GM06990 (cell line): Measurements from ENCODE around the gene BUD13.

Experiments
- DNase-seq: peaks from one replicate; pipeline ENCODE4 v3.0.0-alpha.2; 2011; ENCODE audit not compliant: insufficient read length; ENCODE audit errors: extremely low read depth
- H3K27me3 ChIP-seq: replicated peaks from 2 replicates; pipeline ENCODE4 v1.6.0; 2011; ENCODE audit warnings: low read length; ENCODE audit not compliant: control insufficient read depth, insufficient read depth
- H3K36me3 ChIP-seq: 2 replicates; pipeline ENCODE4 v1.5.1; 2011; ENCODE audit warnings: low read length; ENCODE audit not compliant: control insufficient read depth, insufficient read depth
- H3K4me3 ChIP-seq: replicated peaks from 2 replicates; pipeline ENCODE4 v1.5.1; 2011; ENCODE audit warnings: low read depth, mild to moderate bottlenecking, control low read depth, low read length
- TF ChIP-seq, protein P1 (sequence below): IDR thresholded peaks from 2 replicates; pipeline ENCODE4 v1.5.1; 2011; ENCODE audit warnings: low read length, control low read depth, mild to moderate bottlenecking, inconsistent platforms; ENCODE audit not compliant: insufficient read depth, poor library complexity, severe bottlenecking

BUD13 gene

DNA sequence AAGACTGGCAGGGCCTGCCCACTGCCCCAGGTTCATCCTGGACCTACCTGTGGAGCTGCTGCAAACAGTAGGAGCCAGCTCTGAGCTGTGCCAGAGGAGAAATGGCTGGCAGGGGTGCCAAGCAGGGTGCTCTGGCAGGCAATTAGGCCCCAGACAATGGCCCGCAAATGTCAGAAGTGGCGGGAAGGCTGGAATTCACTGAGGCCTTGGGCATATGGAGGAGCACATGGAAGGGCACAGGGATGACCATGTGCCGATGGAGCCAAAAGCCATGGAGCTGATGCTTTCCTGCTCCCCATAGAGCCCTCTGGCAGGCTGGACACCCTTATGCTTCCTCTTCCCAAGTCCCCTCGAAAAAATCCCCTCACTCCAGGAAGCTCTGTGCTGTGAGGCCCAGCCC lies 62.0 kb downstream of the BUD13 start:
- Histone ChIP-seq H3K36me3 (no peaks in the 10 kb centered on the region), H3K4me3 (no peak overlapping the region), H3K27me3 (no peaks in the 10 kb centered on the region; the same call in 1 of the 2 replicates)
- no peak for DNase-seq
- TF ChIP-seq, protein P1, sequence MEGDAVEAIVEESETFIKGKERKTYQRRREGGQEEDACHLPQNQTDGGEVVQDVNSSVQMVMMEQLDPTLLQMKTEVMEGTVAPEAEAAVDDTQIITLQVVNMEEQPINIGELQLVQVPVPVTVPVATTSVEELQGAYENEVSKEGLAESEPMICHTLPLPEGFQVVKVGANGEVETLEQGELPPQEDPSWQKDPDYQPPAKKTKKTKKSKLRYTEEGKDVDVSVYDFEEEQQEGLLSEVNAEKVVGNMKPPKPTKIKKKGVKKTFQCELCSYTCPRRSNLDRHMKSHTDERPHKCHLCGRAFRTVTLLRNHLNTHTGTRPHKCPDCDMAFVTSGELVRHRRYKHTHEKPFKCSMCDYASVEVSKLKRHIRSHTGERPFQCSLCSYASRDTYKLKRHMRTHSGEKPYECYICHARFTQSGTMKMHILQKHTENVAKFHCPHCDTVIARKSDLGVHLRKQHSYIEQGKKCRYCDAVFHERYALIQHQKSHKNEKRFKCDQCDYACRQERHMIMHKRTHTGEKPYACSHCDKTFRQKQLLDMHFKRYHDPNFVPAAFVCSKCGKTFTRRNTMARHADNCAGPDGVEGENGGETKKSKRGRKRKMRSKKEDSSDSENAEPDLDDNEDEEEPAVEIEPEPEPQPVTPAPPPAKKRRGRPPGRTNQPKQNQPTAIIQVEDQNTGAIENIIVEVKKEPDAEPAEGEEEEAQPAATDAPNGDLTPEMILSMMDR: no peak

DNA sequence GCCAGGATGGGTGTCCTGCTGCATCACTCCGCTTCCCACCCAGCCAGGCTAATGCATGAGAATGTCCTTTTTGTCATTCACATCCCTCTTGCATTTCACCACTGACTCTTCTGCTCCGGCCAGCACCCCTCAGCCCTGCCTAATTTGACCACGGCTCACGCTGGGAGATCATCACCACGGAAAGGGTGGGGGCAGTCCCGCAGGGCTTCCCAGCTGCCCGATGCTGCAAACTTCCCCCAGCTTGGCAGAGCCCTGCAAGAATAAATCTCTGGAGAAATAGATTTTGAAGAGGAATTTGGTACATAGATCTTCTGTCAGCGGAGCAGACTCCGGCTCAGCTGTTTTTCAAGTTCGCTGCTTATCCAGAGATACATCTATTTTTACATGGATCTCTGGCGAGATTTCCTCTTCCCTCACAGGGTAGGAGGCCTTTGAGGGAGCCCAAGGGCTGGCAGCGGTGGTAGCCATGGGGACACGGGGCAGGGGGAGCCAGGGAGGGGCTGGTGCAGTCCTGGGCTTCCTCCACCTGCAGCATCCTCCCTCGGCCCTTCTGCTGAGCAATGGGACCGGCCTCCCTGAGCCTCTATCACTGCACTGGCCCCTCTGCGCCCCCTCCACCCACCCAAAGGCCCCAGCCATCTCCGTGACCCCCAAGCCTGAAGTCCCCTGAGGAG lies 62.6 kb downstream of the BUD13 start:
- Histone ChIP-seq H3K27me3 (no peaks in the 10 kb centered on the region; the same call in 1 of the 2 replicates), H3K4me3 (no peak overlapping the region), H3K36me3 (no peaks in the 10 kb centered on the region)
- TF ChIP-seq, protein P1: no peak
- DNase-seq: no peak

DNA sequence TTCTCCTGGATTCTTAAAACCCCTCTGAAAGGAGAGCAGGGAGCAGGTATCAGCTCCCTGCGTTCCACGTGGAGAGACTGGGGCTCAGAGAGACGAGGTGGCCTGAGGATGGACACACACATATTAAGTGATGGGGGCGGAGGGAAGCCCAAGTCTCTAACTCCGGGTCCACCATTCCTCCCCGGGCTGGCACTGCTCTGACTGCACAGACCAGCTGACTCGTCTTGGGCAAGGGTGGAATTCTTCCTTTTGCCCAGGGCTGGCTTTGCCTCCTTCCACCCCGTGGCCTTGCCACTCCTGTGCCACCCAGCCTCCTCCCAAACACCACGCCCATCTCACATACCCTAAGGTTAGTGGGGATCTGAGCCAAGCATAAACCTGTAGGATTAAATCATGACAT lies 65.0 kb downstream of the BUD13 start:
- TF ChIP-seq, protein P1: no peak
- H3K4me3 ChIP-seq: no peak overlapping the region

DNA sequence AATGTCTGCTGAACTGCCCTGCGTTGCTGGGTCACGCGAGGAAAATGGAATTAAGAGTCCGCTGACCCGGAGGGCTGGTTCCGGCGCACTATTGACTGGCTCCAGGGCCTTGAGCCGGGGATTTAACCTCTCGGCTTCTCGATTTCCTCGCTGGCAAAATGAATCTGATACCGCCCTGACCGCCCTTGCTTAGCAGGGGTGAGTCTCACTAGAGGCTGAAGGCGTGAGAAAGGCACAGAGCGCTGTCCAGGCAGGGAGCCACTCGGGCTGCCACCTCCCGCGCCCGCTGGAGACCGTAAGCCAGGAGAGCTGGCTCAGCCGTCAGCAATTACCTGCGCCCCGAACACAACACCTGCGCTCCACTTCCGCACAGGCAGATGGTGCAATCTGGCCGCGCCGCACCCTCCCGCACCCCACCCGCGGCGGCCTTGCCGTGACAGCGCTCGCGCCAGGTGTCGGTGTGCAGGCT lies 65.6 kb downstream of the BUD13 start:
- DNase-seq: no peak
- H3K36me3 ChIP-seq: no peaks in the 10 kb centered on the region
- no peak overlapping the region for H3K4me3 ChIP-seq
- TF ChIP-seq, protein P1: no peak
- no peaks in the 10 kb centered on the region; the same call in 1 of the 2 replicates for H3K27me3 ChIP-seq

More for the DNA sequence above, 65.0 kb downstream of the BUD13 start:
- DNase-seq: no peak
- H3K27me3 ChIP-seq: no peaks in the 10 kb centered on the region; the same call in 1 of the 2 replicates
- no peaks in the 10 kb centered on the region for H3K36me3 ChIP-seq

DNA sequence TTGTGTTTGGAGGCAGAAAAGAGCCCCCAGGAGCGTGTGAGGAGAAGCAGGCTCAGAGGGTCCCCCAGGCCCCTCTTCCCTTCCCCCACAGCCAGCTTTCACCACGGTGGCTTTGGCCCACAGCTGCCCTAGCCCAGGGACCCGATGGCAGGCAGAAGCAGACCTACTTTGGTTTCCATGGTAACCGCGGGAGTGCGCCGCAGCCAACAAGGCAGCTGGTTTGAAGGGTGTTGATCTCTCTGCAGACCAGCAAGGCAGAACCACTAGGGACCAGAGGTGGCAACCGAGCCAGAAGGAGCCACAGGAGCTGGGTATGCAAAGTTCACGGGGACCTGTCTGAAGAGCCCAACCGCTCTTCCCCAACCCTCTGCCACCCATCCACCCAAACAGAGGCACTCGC lies 69.4 kb downstream of the BUD13 start:
- Histone ChIP-seq H3K4me3 (no peak overlapping the region), H3K36me3 (no peaks in the 10 kb centered on the region), H3K27me3 (no peaks in the 10 kb centered on the region; the same call in 1 of the 2 replicates)
- DNase-seq: no peak
- TF ChIP-seq, protein P1: no peak
